ENCODE measurements around the gene CFAP57.

The CFAP57 gene

DNA sequence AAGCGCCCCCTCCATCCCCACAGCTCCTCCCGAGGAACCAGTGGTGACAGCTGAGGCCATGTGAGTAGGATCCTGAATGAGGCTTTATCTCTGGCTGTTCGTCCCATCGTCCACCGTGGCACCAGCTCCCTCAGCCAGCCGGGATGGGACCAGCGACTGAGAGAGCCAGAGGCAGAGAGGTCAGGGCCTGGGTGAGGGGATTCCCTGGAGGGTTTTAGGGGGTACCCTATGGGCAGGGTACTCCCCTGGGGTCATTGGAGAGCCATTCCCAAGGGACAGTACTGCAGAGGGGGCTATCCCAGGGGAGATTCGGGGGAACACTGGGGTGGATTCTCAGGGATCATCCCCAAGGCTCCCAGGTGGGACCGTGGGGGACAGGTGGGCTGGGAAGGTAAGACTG lies 100.0 kb downstream of the CFAP57 start:
- no peak overlapping the region for H2AFZ ChIP-seq (ENCODE audit: low read depth)

GRCh38 chr1:43272576-43273571 lies 100.7 kb downstream of the CFAP57 start:
- no peaks in the 10 kb centered on the region for H3K27me3 ChIP-seq (ENCODE audit: insufficient read depth, low read depth)
- no peaks in the 10 kb centered on the region for H3K4me1 ChIP-seq (ENCODE audit: low read depth, poor library complexity, severe bottlenecking)
- H3K4me2 ChIP-seq: no peak overlapping the region

More for the DNA sequence above, 100.0 kb downstream of the CFAP57 start:
- Histone ChIP-seq H3K36me3 (ENCODE audit: insufficient read depth) (no peaks in the 10 kb centered on the region), H3K9ac (no peak overlapping the region), H3K4me3 (IDR thresholded peaks at IDR 0.05; ENCODE audit: insufficient read depth, low read depth, low read length) (no peak overlapping the region), H3K27ac (no peak overlapping the region), H3K4me1 (ENCODE audit: low read depth, poor library complexity, severe bottlenecking) (no peaks in the 10 kb centered on the region), H4K20me1 (ENCODE audit: insufficient read depth) (no peaks in the 10 kb centered on the region), H3K27me3 (ENCODE audit: insufficient read depth, low read depth) (no peaks in the 10 kb centered on the region), H3K79me2 (ENCODE audit: insufficient read depth, low read depth) (no peaks in the 10 kb centered on the region), H3K4me2 (no peak overlapping the region)
- TF ChIP-seq, protein P1, sequence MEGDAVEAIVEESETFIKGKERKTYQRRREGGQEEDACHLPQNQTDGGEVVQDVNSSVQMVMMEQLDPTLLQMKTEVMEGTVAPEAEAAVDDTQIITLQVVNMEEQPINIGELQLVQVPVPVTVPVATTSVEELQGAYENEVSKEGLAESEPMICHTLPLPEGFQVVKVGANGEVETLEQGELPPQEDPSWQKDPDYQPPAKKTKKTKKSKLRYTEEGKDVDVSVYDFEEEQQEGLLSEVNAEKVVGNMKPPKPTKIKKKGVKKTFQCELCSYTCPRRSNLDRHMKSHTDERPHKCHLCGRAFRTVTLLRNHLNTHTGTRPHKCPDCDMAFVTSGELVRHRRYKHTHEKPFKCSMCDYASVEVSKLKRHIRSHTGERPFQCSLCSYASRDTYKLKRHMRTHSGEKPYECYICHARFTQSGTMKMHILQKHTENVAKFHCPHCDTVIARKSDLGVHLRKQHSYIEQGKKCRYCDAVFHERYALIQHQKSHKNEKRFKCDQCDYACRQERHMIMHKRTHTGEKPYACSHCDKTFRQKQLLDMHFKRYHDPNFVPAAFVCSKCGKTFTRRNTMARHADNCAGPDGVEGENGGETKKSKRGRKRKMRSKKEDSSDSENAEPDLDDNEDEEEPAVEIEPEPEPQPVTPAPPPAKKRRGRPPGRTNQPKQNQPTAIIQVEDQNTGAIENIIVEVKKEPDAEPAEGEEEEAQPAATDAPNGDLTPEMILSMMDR (conservative IDR thresholded peaks at IDR 0.05; ENCODE audit: low read depth, low read length): no peak

GRCh38 chr1:43273708-43274107 lies 101.6 kb downstream of the CFAP57 start:
- Histone ChIP-seq H3K4me3 (IDR thresholded peaks at IDR 0.05; ENCODE audit: insufficient read depth, low read depth, low read length) (no peak overlapping the region), H3K27ac (no peak overlapping the region), H3K27me3 (ENCODE audit: insufficient read depth, low read depth) (no peaks in the 10 kb centered on the region), H3K4me2 (no peak overlapping the region), H3K4me1 (ENCODE audit: low read depth, poor library complexity, severe bottlenecking) (no peaks in the 10 kb centered on the region), H3K79me2 (ENCODE audit: insufficient read depth, low read depth) (no peaks in the 10 kb centered on the region), H4K20me1 (ENCODE audit: insufficient read depth) (no peaks in the 10 kb centered on the region), H3K36me3 (ENCODE audit: insufficient read depth) (no peaks in the 10 kb centered on the region), H2AFZ (ENCODE audit: low read depth) (no peak overlapping the region), H3K9ac (no peak overlapping the region)
- TF ChIP-seq, protein P1 (conservative IDR thresholded peaks at IDR 0.05; ENCODE audit: low read depth, low read length): no peak

More at GRCh38 chr1:43272576-43273571, 100.7 kb downstream of the CFAP57 start:
- H3K79me2 ChIP-seq (ENCODE audit: insufficient read depth, low read depth): no peaks in the 10 kb centered on the region
- no peak overlapping the region for H3K27ac ChIP-seq
- H3K36me3 ChIP-seq (ENCODE audit: insufficient read depth): no peaks in the 10 kb centered on the region
- TF ChIP-seq, protein P1 (conservative IDR thresholded peaks at IDR 0.05; ENCODE audit: low read depth, low read length): no peak
- no peak overlapping the region for H3K4me3 ChIP-seq (IDR thresholded peaks at IDR 0.05; ENCODE audit: insufficient read depth, low read depth, low read length)
- H4K20me1 ChIP-seq (ENCODE audit: insufficient read depth): no peaks in the 10 kb centered on the region
- H2AFZ ChIP-seq (ENCODE audit: low read depth): no peak overlapping the region
- no peak overlapping the region for H3K9ac ChIP-seq

DNA sequence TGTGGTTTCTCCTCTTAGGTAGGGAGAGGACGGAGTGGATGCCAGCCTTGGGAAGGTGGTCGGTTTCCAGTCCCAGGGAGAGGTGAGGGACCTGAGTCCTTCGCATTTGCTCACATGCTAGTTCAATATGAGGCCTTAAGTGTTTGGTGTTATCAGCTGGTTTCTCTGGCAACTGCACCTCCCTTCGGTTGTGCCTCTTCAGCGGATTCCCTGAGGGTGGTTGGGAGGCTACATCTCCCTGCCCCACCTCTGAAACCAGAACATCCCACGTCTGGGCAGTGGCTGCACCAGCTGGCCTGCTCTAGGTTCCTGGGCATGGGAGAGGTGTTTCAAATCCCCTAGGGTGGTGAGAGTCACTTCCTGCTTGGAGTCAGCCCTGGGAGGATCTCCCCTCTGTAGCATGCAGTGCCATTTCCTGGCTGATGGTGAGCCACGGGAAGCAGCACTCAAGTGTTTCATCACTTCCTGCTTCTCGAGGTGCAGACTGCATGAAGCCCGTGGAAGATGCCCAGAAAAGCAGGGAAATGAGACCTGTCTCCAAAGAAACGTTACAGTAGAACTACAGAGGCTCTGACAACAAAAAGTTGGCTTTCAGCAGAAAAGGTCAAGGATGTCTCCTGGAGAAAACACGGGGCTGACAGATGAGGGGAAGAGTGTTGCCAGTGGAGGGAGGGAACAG lies 102.1 kb downstream of the CFAP57 start:
- Histone ChIP-seq H3K27me3 (ENCODE audit: insufficient read depth, low read depth) (no peaks in the 10 kb centered on the region), H2AFZ (ENCODE audit: low read depth) (peak overlapping the region; percentile 39; the same call in 1 of the 2 replicates)

More for the DNA sequence above, 102.1 kb downstream of the CFAP57 start:
- H3K4me2 ChIP-seq: no peak overlapping the region
- no peaks in the 10 kb centered on the region for H3K4me1 ChIP-seq (ENCODE audit: low read depth, poor library complexity, severe bottlenecking)
- no peak overlapping the region for H3K27ac ChIP-seq
- H3K4me3 ChIP-seq (IDR thresholded peaks at IDR 0.05; ENCODE audit: insufficient read depth, low read depth, low read length): no peak overlapping the region
- no peaks in the 10 kb centered on the region for H3K36me3 ChIP-seq (ENCODE audit: insufficient read depth)
- H3K79me2 ChIP-seq (ENCODE audit: insufficient read depth, low read depth): no peaks in the 10 kb centered on the region
- H3K9ac ChIP-seq: no peak overlapping the region
- no peaks in the 10 kb centered on the region for H4K20me1 ChIP-seq (ENCODE audit: insufficient read depth)
- TF ChIP-seq, protein P1 (conservative IDR thresholded peaks at IDR 0.05; ENCODE audit: low read depth, low read length): no peak
